ENCODE measurements around the gene CD4.

Gene CD4

DNA sequence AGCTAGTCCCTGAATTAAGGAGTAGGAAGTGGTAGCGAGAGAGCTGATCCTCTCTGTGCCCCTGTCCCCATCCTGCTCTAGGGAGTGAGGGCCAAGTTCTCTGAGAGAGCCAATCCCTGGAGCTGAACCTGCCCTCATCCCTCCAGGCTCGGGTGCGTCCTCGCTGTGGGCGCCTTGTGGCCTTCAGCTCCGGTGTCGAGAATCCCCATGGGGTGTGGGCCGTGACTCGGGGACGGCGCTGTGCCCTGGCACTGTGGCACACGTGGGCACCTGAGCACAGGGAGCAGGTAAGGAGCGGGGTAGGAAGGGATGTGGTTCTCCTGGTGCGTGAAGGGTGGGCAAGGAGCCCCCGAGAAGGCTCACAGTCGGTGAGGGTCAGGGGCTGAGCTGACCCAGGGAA, 49.5 kb downstream of the CD4 start:
- no peak overlapping the region for H3K4me3 ChIP-seq (ENCODE audit: low read depth, low read length)
- TF ChIP-seq, protein P1, sequence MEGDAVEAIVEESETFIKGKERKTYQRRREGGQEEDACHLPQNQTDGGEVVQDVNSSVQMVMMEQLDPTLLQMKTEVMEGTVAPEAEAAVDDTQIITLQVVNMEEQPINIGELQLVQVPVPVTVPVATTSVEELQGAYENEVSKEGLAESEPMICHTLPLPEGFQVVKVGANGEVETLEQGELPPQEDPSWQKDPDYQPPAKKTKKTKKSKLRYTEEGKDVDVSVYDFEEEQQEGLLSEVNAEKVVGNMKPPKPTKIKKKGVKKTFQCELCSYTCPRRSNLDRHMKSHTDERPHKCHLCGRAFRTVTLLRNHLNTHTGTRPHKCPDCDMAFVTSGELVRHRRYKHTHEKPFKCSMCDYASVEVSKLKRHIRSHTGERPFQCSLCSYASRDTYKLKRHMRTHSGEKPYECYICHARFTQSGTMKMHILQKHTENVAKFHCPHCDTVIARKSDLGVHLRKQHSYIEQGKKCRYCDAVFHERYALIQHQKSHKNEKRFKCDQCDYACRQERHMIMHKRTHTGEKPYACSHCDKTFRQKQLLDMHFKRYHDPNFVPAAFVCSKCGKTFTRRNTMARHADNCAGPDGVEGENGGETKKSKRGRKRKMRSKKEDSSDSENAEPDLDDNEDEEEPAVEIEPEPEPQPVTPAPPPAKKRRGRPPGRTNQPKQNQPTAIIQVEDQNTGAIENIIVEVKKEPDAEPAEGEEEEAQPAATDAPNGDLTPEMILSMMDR (IDR thresholded peaks at IDR 0.05; ENCODE audit: low read depth, low read length) = no peak
- in situ Hi-C loops (cut with HindIII; ENCODE audit: low sequenced_read_pairs) = no loop called here
- no peak for DNase-seq (ENCODE audit: low read depth, low spot score)

DNA sequence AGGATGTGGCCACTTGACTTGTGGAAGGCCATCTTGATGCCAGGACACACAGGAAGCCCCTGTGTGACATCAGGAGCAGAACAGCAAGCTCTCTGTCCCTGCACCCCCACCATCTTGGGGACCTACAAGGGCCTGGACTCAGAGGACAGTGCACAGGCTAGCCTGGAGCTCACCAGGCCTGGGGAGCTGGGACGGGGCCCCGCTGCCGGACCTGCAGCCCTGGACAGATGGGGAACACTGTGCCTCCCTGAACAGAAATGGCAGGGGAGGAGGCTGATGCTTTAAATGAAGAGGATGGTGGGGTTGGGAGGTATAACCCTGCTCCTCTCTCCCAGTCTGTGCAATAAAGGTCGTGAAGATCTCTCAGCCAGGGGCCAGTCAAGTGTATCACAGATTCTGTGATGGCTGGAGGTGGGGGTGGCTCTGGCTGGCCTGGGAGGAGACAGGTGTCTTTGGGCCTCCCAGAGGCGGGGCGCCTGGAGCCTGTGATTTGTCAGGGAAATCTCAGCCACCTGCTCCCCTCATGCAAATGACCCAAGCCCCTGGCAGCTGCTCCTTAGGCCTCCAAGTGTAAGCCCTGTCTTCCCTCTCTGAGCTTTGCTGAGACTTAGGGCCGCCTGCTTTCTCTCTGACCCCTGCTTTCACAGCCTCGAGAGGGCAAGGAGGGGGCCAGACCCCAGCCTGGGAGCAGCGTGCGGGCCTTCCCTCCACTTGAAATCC, 50.3 kb downstream of the CD4 start:
- H3K4me3 ChIP-seq (ENCODE audit: low read depth, low read length) = no peak overlapping the region
- in situ Hi-C loops (cut with HindIII; ENCODE audit: low sequenced_read_pairs) = no loop called here
- no peak for DNase-seq (ENCODE audit: low read depth, low spot score)
- TF ChIP-seq, protein P1 (IDR thresholded peaks at IDR 0.05; ENCODE audit: low read depth, low read length) = no peak

DNA sequence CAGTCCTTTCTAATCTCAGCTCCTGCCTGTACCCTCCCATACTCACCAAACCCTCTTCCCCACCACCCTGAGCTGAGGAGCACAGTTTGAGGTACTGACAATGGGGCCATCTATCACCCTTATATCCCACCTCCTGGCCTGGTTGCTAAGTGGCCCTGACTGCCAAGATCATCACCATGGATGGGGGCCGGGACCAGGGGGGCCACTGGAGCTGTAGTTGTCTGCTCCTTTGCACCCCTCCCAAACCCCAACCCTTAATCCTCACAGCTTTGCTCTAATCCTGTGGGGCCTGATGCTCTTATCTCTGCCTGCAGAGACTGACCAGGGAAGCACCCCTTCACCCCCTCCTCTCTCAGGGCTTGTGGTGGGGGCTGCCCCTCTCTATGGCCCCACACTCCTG, 51.0 kb downstream of the CD4 start:
- H3K4me3 ChIP-seq (ENCODE audit: low read depth, low read length) = no peak overlapping the region
- in situ Hi-C loops (cut with HindIII; ENCODE audit: low sequenced_read_pairs) = no loop called here
- TF ChIP-seq, protein P1 (IDR thresholded peaks at IDR 0.05; ENCODE audit: low read depth, low read length) = no peak
- DNase-seq (ENCODE audit: low read depth, low spot score) = no peak

DNA sequence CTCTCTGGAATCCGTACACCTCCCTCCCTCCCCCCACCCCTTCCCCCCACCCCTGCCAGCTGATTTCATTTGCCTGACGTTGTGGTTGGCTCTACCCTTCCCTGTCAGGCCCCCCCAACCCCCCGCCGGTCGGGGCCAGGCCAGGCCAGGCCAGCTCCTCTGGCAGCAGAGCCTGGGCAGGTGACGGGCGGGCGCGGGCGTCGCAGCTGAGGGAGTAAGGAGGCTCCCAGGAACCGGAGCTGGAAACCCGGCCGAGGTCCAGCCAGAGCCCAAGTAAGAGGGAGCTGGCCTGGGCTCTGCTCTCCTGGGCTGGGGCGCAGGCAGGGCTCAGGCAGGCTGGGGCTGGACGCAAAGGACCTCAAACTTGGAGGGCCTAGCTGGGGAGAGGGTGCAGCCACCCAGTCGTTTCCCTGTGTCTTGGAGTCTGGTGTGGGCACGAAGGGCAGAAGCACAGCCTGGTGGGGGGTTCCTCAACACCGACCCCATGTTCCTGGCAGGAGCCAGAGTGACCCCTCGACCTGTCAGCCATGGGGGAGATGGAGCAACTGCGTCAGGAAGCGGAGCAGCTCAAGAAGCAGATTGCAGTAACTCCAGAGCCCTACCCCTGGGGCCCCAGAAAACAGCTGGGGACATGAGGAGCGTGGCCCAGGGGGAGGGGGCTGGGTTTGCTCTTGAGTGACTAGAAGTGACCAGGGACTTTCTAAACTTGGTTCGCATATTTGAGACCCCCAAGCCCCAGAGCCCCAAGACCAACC, 51.6 kb downstream of the CD4 start, which contains the start of gene GNB3:
Gene GNB3 (plus strand): TSS at position 165 of the 755 bp plus-strand sequence. CDS start 363 bp downstream, at position 528.
- in situ Hi-C loops (cut with HindIII; ENCODE audit: low sequenced_read_pairs) = no loop called here
- TF ChIP-seq, protein P1 (IDR thresholded peaks at IDR 0.05; ENCODE audit: low read depth, low read length) = no peak
- no peak within 1 kb of the TSS for H3K4me3 ChIP-seq (ENCODE audit: low read depth, low read length)
- no peak for DNase-seq (ENCODE audit: low read depth, low spot score)

DNA sequence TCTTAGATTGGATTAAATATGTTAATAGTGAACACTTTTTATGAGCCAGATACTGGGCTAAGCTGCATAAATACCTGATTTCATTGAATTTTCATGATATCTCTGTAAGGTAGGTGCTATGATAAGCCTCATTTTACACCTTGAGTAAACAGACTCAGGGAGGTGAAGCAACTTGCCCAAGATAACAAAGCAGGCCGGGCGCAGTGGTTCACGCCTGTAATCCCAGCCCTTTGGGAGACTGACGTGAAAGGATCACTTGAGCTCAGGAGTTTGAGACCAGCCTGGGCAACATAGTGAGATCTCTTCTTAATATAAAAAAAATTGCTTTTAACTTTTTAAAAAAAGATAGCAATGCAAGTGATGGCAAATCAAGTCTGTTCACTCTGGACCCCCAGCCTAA, 52.7 kb downstream of the CD4 start:
- no peak for DNase-seq (ENCODE audit: low read depth, low spot score)

DNA sequence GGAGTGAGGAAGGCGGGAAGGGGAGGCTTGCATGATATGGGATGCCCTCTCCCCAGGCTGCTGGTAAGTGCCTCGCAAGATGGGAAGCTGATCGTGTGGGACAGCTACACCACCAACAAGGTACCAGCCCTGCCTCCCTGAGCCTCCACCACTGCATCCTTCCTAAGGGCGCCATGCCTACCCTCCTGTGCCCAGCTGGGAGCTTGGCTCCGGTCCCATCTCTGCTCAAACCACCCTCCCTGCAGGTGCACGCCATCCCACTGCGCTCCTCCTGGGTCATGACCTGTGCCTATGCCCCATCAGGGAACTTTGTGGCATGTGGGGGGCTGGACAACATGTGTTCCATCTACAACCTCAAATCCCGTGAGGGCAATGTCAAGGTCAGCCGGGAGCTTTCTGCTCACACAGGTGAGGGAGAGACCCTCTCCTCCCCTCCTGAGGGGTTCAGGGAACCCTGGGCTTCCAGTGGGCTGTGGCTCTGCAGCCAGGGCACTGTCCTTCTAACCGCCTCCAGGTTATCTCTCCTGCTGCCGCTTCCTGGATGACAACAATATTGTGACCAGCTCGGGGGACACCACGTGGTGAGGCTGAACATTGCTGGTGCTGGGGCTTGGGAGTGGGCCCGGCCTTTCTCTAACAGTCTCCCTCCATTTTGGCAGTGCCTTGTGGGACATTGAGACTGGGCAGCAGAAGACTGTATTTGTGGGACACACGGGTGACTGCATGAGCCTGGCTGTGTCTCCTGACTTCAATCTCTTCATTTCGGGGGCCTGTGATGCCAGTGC, 54.0 kb downstream of the CD4 start:
- in situ Hi-C loops (cut with HindIII; ENCODE audit: low sequenced_read_pairs) = no loop called here
- TF ChIP-seq, protein P1 (IDR thresholded peaks at IDR 0.05; ENCODE audit: low read depth, low read length) = no peak
- DNase-seq (ENCODE audit: low read depth, low spot score) = no peak
- H3K4me3 ChIP-seq (ENCODE audit: low read depth, low read length) = no peak overlapping the region

More for the DNA sequence above, 52.7 kb downstream of the CD4 start:
- H3K4me3 ChIP-seq (ENCODE audit: low read depth, low read length) = no peak overlapping the region
- TF ChIP-seq, protein P1 (IDR thresholded peaks at IDR 0.05; ENCODE audit: low read depth, low read length) = no peak
- in situ Hi-C loops (cut with HindIII; ENCODE audit: low sequenced_read_pairs) = no loop called here
